ENCODE data around the gene CREBBP. TPM values are rescaled to one million over a fixed set of nuclear protein-coding genes. Genes with fewer than 3 reads are reported as not detected.
A peak's percentile ranks its signal among the peaks of the same experiment; 100 is the strongest.

CREBBP gene
- total and polyA plus RNA-seq, 9 of the 15 experiments (the other 6 are each of a cell fraction or from before 2014, with no cell fraction given), result 0.70 to 24.8 (median 5.6) TPM

- no peak for TF ChIP-seq SMARCB1 (IDR thresholded peaks at IDR 0.05; ENCODE audit: insufficient read length, low read depth)
- no peak for TF ChIP-seq ZNF696 (CRISPR knock-in tag; conservative IDR thresholded peaks at IDR 0.05)
Measured at GRCh38 chr16:3698941-3699340, 181.6 kb downstream of the CREBBP start (continued).

- FAIRE-seq (peak; percentile 97), ATAC-seq (peak; percentile 97), DNase-seq (ENCODE audit: extremely low read depth in 1 of 4, low spot score in 3 of 4) (peak; percentile 59 to 86 (median 68))
- Histone ChIP-seq H3K27me3 (ENCODE audit: control insufficient read depth in 2 of 2, insufficient read depth in 2 of 2, low read length in 2 of 2) (no peaks in the 10 kb centered on the region), H3K4me1 (replicated peaks in 1 of 2; ENCODE audit: control insufficient read depth in 2 of 2, insufficient read depth in 2 of 2, low read length in 2 of 2) (peaks cover 12 to 25% of the 10 kb centered on the region in 2 experiments; a peak in 4 of 5 replicates), H2AFZ (ENCODE audit: low read depth, low read length) (no peak overlapping the region), H3K4me2 (ENCODE audit: insufficient read depth, low read length) (peak overlapping the region; percentile 54; the same call in 1 of the 2 replicates), H3K9me3 (replicated peaks; ENCODE audit: control insufficient read depth, insufficient read depth, low read depth, low read length) (no peaks in the 10 kb centered on the region), H3K9ac (ENCODE audit: insufficient read depth in 1 of 2, low read depth in 2 of 2, low read length in 2 of 2) (peak overlapping the region in 1 of 2 experiments; percentile 14; a peak in 1 of 4 replicates), H3K27ac (ENCODE audit: extremely low read depth, low read depth, low read length) (peak overlapping the region; percentile 70), H3K79me2 (ENCODE audit: control insufficient read depth, insufficient read depth, low read length) (peaks cover 84% of the 10 kb centered on the region), H4K20me1 (replicated peaks; ENCODE audit: control insufficient read depth, insufficient read depth, low read length) (peaks cover 24% of the 10 kb centered on the region), H3K4me3 (no peak overlapping the region), H3K36me3 (ENCODE audit: control insufficient read depth, insufficient read depth, low read length) (peaks cover 64% of the 10 kb centered on the region; the same call in 2 of the 3 replicates), H3K9me1 (ENCODE audit: control insufficient read depth, insufficient read depth, low read length) (no peaks in the 10 kb centered on the region)
- 31% methylated on average over 13 of the region's 13 CpGs for WGBS (ENCODE audit: insufficient coverage, low coverage, missing lambda C conversion rate)
- intact Hi-C loops (cut with micrococcal nuclease), result no loop called here
- CTCF ChIA-PET (ENCODE audit: low intra/inter-chr PET ratio), result no interaction called here
- no TSS peak for BruUV-seq (replicated peaks)
- POLR2A ChIA-PET, result interaction anchor here (0.7 to 1.9 kb wide), 4 partner anchors 10 to 182 kb away, joined by 3 to 6 read pairs (median 5); partner anchors contain the start of gene TRAP1
- in situ Hi-C loops (cut with MboI), result no loop called here
- TF ChIP-seq TBL1XR1 (IDR thresholded peaks at IDR 0.05; ENCODE audit: low read length in 2 of 2) (peak in 1 of 2 experiments; percentile 57; a peak in 1 of 4 replicates), NFIC (IDR thresholded peaks at IDR 0.05) (peak; percentile 76), KLF1 (tag; IDR thresholded peaks at IDR 0.05) (no peak), ZNF280B (CRISPR knock-in tag; IDR thresholded peaks at IDR 0.05) (no peak), GABPB2 (CRISPR knock-in tag; conservative IDR thresholded peaks at IDR 0.05) (no peak), USF2 (CRISPR knock-in tag; IDR thresholded peaks at IDR 0.05) (no peak), ZMIZ1 (IDR thresholded peaks at IDR 0.05; ENCODE audit: low read depth in 2 of 2, low read length in 2 of 2) (no peak), MAFK (IDR thresholded peaks at IDR 0.05; ENCODE audit: low read length) (peak; percentile 89), NRF1 (conservative IDR thresholded peaks at IDR 0.05 in 1 of 2, IDR thresholded peaks at IDR 0.05 in 1 of 2) (0 out of 4 replicates have a peak, but pooled peaks of 1 of the 2 experiments have one; percentile 20), TCFL5 (CRISPR knock-in tag; conservative IDR thresholded peaks at IDR 0.05) (no peak)
Measured at GRCh38 chr16:3696425-3697218, 183.9 kb downstream of the CREBBP start.

All from K562 (cell line).